Nephron progenitor cell (in vitro differentiated cells): Measurements from ENCODE around the gene CLEC16A.

Source experiments
- DNase-seq: peaks from one replicate; pipeline ENCODE4 v3.0.0; 2021
- H3K27ac Mint-ChIP-seq: 2 replicates; pipeline ENCODE4 v1.8.0; 2021; ENCODE audit warnings: mild to moderate bottlenecking, moderate library complexity, mixed read lengths
- H3K27me3 Mint-ChIP-seq: 2 replicates; pipeline ENCODE4 v1.8.0; 2021; ENCODE audit warnings: mild to moderate bottlenecking, low read depth, mixed read lengths; ENCODE audit not compliant: poor library complexity
- H3K36me3 Mint-ChIP-seq: 2 replicates; pipeline ENCODE4 v1.8.0; 2021; ENCODE audit warnings: low read depth, mixed read lengths
- H3K4me1 Mint-ChIP-seq: 2 replicates; pipeline ENCODE4 v1.8.0; 2021; ENCODE audit warnings: mixed read lengths
- H3K4me3 Mint-ChIP-seq: 2 replicates; pipeline ENCODE4 v1.8.0; 2021; ENCODE audit warnings: mild to moderate bottlenecking, moderate library complexity, mixed read lengths
- H3K9me3 Mint-ChIP-seq: 2 replicates; pipeline ENCODE4 v1.8.0; 2021; ENCODE audit warnings: mild to moderate bottlenecking, moderate library complexity, mixed read lengths
- CTCF ChIP-seq: fragments of 200-600 bp; sonication (generic); IDR thresholded peaks from 2 replicates; pipeline ENCODE4 v1.5.0; 2021; ENCODE audit warnings: antibody characterized with exemption

Gene CLEC16A

DNA sequence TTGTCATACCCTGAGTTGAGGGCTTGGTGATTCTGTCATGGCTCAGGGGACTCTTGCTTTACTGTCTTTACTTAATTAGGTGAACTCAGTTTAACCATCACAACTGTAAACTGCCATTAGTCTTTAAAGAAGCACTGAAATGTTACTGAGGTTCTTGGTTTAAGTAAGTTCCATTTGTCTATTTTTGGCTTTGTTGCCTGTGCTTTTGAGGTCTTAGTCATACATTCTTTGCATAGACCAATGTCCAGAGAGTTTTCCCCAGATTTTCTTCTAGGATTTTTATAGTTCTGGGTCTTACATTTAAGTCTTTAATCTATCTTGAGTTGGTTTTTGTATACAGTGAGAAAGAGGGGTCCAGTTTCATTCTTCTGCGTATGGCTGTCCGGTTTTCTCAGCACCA is 174.1 kb downstream of the CLEC16A start:
- TF ChIP-seq CTCF: no peak
- H3K4me3 Mint-ChIP-seq: no peak overlapping the region
- no peaks in the 10 kb centered on the region for H3K27me3 Mint-ChIP-seq
- H3K36me3 Mint-ChIP-seq: peaks cover 15% of the 10 kb centered on the region
- DNase-seq: no peak
- H3K9me3 Mint-ChIP-seq: no peaks in the 10 kb centered on the region
- H3K27ac Mint-ChIP-seq: no peak overlapping the region
- H3K4me1 Mint-ChIP-seq: peaks cover 23% of the 10 kb centered on the region

DNA sequence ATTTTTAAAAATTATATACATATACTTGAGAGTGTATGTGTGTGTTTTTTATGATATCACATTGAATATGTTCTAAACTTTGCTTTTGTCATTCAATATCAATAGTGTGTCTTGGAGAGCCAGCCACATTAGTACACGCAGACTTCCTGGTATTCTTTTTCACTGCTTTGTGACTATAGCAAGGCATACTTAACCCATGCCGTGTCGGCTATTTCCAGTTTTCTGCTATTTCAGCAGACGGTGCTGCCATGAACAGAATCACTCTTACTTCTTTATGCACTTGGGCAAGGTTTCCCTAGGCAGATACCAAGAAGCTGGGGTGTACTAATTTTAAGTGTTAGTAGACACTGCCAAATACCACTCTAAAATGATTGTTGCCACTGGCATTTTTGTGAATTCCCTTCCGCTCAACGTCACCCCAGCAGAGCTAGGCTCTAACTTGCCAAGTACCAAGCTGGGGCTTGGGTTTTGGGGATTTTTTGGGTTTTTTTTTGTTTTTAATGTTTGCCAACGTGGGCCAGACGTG is 176.8 kb downstream of the CLEC16A start:
- Mint-ChIP-seq H3K9me3 (no peaks in the 10 kb centered on the region), H3K4me3 (no peak overlapping the region), H3K27ac (no peak overlapping the region), H3K4me1 (peaks cover 17% of the 10 kb centered on the region), H3K36me3 (peaks cover 32% of the 10 kb centered on the region), H3K27me3 (no peaks in the 10 kb centered on the region)
- TF ChIP-seq CTCF: no peak
- no peak for DNase-seq

DNA sequence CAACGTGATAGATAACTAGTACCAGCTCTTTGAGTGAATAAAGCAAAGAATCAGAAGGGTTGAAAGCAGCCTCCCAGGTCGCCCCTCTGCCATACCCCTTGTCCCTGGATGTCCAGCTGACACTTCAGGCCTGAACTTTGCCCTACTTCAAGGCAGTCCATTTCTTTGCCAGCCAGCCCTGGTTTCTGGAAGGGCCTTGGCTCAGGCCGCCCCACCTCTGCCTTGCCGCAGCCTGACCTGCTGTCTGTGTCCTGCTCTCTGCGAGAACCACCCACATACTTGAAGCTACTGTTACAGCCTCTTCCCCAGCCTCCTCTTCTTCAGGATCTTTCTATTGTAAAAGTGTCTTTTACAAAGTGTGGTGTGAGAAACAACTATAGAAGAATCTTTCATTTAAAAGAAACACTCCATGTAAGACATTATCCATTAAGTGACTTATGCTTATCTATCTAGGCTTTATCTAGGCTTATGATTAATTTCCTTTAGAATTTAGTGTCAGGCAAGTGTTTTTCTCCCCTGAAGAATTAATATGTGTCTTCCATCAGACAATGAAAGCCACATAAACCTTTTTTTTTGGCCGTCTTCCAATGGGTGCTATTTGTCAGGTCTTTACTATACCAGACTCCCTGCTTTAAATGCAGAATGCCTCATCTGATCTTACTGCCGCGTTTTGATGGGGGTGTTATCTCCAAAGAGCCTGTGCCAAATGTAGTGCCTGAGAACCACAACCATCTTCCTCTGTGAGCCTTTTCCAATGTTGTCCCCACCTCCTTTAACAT is 177.7 kb downstream of the CLEC16A start:
- TF ChIP-seq CTCF: no peak
- no peak overlapping the region for H3K4me3 Mint-ChIP-seq
- peaks cover 32% of the 10 kb centered on the region for H3K36me3 Mint-ChIP-seq

GRCh38 chr16:11123666-11124065 is 179.3 kb downstream of the CLEC16A start:
- Mint-ChIP-seq H3K4me1 (peaks cover 40% of the 10 kb centered on the region), H3K36me3 (peaks cover 32% of the 10 kb centered on the region), H3K27me3 (no peaks in the 10 kb centered on the region), H3K4me3 (no peak overlapping the region), H3K9me3 (no peaks in the 10 kb centered on the region), H3K27ac (peak overlapping the region; percentile 27)
- no peak for DNase-seq
- TF ChIP-seq CTCF: no peak

More for the DNA sequence above, 177.7 kb downstream of the CLEC16A start:
- Mint-ChIP-seq H3K27me3 (no peaks in the 10 kb centered on the region), H3K9me3 (no peaks in the 10 kb centered on the region), H3K4me1 (peaks cover 26% of the 10 kb centered on the region), H3K27ac (no peak overlapping the region)
- DNase-seq: no peak

- no peak for DNase-seq
- no peaks in the 10 kb centered on the region for H3K27me3 Mint-ChIP-seq
- H3K4me1 Mint-ChIP-seq: peaks cover 62% of the 10 kb centered on the region
- peaks cover 32% of the 10 kb centered on the region for H3K36me3 Mint-ChIP-seq
- peak overlapping the region; percentile 55 for H3K27ac Mint-ChIP-seq
- H3K9me3 Mint-ChIP-seq: no peaks in the 10 kb centered on the region
- TF ChIP-seq CTCF: no peak
- no peak overlapping the region for H3K4me3 Mint-ChIP-seq
Measured at GRCh38 chr16:11125936-11126335, 181.6 kb downstream of the CLEC16A start.
